ENCODE results near the gene AJM1.

DNA sequence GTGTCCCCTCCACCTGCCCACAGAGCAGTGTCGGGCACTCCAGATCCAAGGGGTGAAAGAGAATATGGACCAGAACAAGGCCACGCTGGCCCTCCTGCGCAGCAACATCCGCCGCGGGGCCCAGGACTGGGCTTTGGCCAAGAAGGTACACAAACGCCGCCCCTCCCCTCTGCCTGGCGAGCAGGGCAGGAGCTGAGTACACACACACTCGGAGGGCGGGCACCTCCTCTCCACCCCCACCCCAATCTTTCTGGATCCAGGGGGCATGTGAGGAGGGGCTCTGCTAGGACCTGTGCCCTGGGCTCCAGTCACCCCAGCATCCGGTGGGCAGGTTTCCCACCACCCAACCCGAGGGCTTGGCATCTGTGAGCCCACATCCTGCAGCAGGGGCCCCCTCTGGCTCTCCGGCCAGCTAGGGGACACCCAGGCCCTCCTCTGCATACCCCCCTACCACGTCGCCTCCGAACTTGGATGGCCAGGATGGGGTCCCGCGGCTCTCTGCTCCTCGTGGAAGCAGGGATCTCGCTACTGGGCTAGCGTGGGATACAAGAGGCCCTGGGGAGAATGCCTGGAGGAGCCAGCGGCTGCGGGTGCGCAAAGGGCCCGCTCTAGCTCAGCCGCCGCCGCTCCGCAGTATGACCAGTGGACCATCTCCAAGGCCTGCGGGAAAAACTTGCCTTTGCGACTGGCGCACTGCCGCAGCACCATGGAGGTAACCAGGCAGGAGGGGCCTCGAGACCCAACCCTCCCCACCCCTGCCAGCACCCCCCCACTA is 43.0 kb upstream of the AJM1 start:
- TF ChIP-seq EZH2 (IDR thresholded peaks at IDR 0.05; ENCODE audit: borderline replicate concordance, insufficient read depth, low read length, poor library complexity, severe bottlenecking) (no peak), RAD21 (conservative IDR thresholded peaks at IDR 0.05) (no peak), POLR2AphosphoS5 (IDR thresholded peaks at IDR 0.05) (no peak), EP300 (conservative IDR thresholded peaks at IDR 0.05; ENCODE audit: poor library complexity, severe bottlenecking) (no peak), MXI1 (conservative IDR thresholded peaks at IDR 0.05; ENCODE audit: poor library complexity, severe bottlenecking) (no peak), TAF1 (IDR thresholded peaks at IDR 0.05; ENCODE audit: low read depth) (no peak)
- TF ChIP-seq, protein P1, sequence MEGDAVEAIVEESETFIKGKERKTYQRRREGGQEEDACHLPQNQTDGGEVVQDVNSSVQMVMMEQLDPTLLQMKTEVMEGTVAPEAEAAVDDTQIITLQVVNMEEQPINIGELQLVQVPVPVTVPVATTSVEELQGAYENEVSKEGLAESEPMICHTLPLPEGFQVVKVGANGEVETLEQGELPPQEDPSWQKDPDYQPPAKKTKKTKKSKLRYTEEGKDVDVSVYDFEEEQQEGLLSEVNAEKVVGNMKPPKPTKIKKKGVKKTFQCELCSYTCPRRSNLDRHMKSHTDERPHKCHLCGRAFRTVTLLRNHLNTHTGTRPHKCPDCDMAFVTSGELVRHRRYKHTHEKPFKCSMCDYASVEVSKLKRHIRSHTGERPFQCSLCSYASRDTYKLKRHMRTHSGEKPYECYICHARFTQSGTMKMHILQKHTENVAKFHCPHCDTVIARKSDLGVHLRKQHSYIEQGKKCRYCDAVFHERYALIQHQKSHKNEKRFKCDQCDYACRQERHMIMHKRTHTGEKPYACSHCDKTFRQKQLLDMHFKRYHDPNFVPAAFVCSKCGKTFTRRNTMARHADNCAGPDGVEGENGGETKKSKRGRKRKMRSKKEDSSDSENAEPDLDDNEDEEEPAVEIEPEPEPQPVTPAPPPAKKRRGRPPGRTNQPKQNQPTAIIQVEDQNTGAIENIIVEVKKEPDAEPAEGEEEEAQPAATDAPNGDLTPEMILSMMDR (IDR thresholded peaks at IDR 0.05; ENCODE audit: poor library complexity, severe bottlenecking), result no peak
